ENCODE measurements around the gene SLITRK5.

SLITRK5 gene

DNA sequence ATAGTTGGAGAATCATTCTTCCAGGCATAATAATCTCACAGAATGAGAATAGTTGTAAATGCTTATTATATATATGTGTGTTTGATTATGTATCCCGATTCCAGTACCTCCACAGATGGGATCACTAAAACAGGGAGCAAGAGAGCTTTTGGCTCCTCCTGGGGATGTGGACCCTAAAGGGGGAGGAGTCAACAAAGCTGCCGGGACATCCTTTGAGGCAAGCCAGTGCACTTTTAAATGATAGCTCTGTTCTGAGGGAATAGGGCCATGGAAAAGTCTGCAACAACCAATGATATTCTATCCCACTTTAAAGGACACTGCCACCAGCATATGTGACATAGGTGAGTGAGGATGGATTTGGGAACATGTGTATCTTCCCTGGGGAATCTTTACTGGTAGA is 40.8 kb downstream of the SLITRK5 start:
- DNase-seq = no peak

Data from stimulated activated CD4-positive, alpha-beta T cell treated with anti-CD3 and anti-CD28 coated beads, Interleukin-4, amount 100 ng/mL, for 1 hour (primary cell).